ENCODE measurements around the gene TNIK. TPM values are rescaled to one million over a fixed set of nuclear protein-coding genes. Genes with fewer than 3 reads are reported as not detected.

TNIK gene
- total RNA-seq, 1 donor from 2014 or later = 9.3 TPM

- peaks cover 13% of the 10 kb centered on the region for H3K9me3 Mint-ChIP-seq
- no peak for DNase-seq (ENCODE audit: low spot score in 2 of 2, unreplicated experiment in 2 of 2)
- H3K27me3 Mint-ChIP-seq (ENCODE audit: low read depth) = no peaks in the 10 kb centered on the region
- no peak overlapping the region for H3K4me3 Mint-ChIP-seq
- peaks cover 6% of the 10 kb centered on the region for H3K36me3 Mint-ChIP-seq
- no peak overlapping the region for H3K27ac Mint-ChIP-seq
- no peaks in the 10 kb centered on the region for H3K4me1 Mint-ChIP-seq
- no peak for TF ChIP-seq CTCF (IDR thresholded peaks at IDR 0.05; ENCODE audit: unreplicated experiment)
Observed at GRCh38 chr3:171227828-171228227, 232.4 kb downstream of the TNIK start.

- no peak for DNase-seq (ENCODE audit: low spot score in 2 of 2, unreplicated experiment in 2 of 2)
- Mint-ChIP-seq H3K36me3 (peaks cover 6% of the 10 kb centered on the region), H3K27me3 (ENCODE audit: low read depth) (no peaks in the 10 kb centered on the region), H3K9me3 (peaks cover 13% of the 10 kb centered on the region), H3K4me1 (no peaks in the 10 kb centered on the region), H3K27ac (no peak overlapping the region), H3K4me3 (no peak overlapping the region)
- no peak for TF ChIP-seq CTCF (IDR thresholded peaks at IDR 0.05; ENCODE audit: unreplicated experiment)
Observed at GRCh38 chr3:171227359-171227758, 232.8 kb downstream of the TNIK start.

- H3K36me3 Mint-ChIP-seq = peaks cover 6% of the 10 kb centered on the region
- TF ChIP-seq CTCF (IDR thresholded peaks at IDR 0.05; ENCODE audit: unreplicated experiment) = no peak
- no peaks in the 10 kb centered on the region for H3K27me3 Mint-ChIP-seq (ENCODE audit: low read depth)
- no peaks in the 10 kb centered on the region for H3K4me1 Mint-ChIP-seq
- H3K4me3 Mint-ChIP-seq = no peak overlapping the region
- peaks cover 13% of the 10 kb centered on the region for H3K9me3 Mint-ChIP-seq
- DNase-seq (ENCODE audit: low spot score in 2 of 2, unreplicated experiment in 2 of 2) = no peak
- no peak overlapping the region for H3K27ac Mint-ChIP-seq
Observed at GRCh38 chr3:171226794-171227193, 233.4 kb downstream of the TNIK start.

GRCh38 chr3:171225708-171226107 lies 234.5 kb downstream of the TNIK start:
- no peak for DNase-seq (ENCODE audit: low spot score in 2 of 2, unreplicated experiment in 2 of 2)
- no peak for TF ChIP-seq CTCF (IDR thresholded peaks at IDR 0.05; ENCODE audit: unreplicated experiment)
- H3K4me3 Mint-ChIP-seq = no peak overlapping the region
- peaks cover 6% of the 10 kb centered on the region for H3K36me3 Mint-ChIP-seq
- H3K4me1 Mint-ChIP-seq = no peaks in the 10 kb centered on the region
- peaks cover 13% of the 10 kb centered on the region for H3K9me3 Mint-ChIP-seq
- H3K27me3 Mint-ChIP-seq (ENCODE audit: low read depth) = no peaks in the 10 kb centered on the region
- H3K27ac Mint-ChIP-seq = no peak overlapping the region

- Mint-ChIP-seq H3K4me1 (no peaks in the 10 kb centered on the region), H3K27ac (no peak overlapping the region), H3K4me3 (no peak overlapping the region), H3K36me3 (peaks cover 6% of the 10 kb centered on the region), H3K27me3 (ENCODE audit: low read depth) (no peaks in the 10 kb centered on the region), H3K9me3 (peaks cover 13% of the 10 kb centered on the region)
- no peak for DNase-seq (ENCODE audit: low spot score in 2 of 2, unreplicated experiment in 2 of 2)
- TF ChIP-seq CTCF (IDR thresholded peaks at IDR 0.05; ENCODE audit: unreplicated experiment) = no peak
Observed at GRCh38 chr3:171225165-171225564, 235.0 kb downstream of the TNIK start.

GRCh38 chr3:171223396-171223795 lies 236.8 kb downstream of the TNIK start:
- peaks cover 13% of the 10 kb centered on the region for H3K9me3 Mint-ChIP-seq
- H3K4me3 Mint-ChIP-seq = no peak overlapping the region
- peaks cover 6% of the 10 kb centered on the region for H3K36me3 Mint-ChIP-seq
- DNase-seq (ENCODE audit: low spot score in 2 of 2, unreplicated experiment in 2 of 2) = no peak
- no peaks in the 10 kb centered on the region for H3K27me3 Mint-ChIP-seq (ENCODE audit: low read depth)
- no peaks in the 10 kb centered on the region for H3K4me1 Mint-ChIP-seq
- no peak for TF ChIP-seq CTCF (IDR thresholded peaks at IDR 0.05; ENCODE audit: unreplicated experiment)
- H3K27ac Mint-ChIP-seq = no peak overlapping the region

Data from mesothelial cell of epicardium (in vitro differentiated cells).